ENCODE measurements around the gene DNM3.

GRCh38 chr1:171871848-171872247 lies 30.6 kb downstream of the DNM3 start:
- TF ChIP-seq CTCF (IDR thresholded peaks at IDR 0.05; ENCODE audit: low read length), result no peak
- TF ChIP-seq EZH2 (optimal IDR thresholded peaks at IDR 0.05; ENCODE audit: low read depth, low read length), result no peak
